Measurements from ENCODE around the gene P3H2.

P3H2 gene

DNA sequence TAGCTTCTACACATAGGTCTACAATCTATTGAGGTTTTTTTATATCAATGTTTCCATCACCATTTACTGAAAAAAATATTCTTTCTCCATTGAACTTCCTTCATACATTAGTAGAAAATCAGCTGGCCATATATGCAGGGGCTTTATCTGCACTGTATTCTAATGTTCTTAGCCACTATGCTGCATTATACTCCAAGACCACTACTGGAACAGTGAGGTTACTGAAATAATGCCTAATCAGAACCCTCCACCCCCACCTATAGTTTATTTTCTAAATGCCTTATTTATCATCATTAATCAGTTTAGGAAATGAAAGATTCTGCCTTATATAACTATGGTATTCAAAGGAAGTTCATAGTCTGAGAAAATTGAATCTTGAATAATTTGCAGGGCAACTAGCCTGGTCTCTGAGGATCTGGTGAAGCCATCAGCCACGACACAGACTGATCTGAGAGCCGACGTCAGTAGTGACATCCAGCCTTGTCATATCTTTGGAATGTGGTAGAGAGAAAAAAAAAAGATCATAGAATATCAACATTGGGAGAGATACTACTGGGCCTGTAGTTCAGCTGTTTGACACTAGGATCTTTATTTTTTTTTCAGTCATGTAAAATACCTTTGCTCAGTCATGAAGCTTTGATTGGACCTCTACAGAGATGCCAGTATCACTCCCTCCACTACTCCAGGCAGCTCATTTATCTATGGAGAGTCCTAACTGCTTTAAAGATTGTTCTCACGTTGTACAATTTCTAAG is 66.6 kb downstream of the P3H2 start:
- ATAC-seq = no peak
- no peak for DNase-seq

DNA sequence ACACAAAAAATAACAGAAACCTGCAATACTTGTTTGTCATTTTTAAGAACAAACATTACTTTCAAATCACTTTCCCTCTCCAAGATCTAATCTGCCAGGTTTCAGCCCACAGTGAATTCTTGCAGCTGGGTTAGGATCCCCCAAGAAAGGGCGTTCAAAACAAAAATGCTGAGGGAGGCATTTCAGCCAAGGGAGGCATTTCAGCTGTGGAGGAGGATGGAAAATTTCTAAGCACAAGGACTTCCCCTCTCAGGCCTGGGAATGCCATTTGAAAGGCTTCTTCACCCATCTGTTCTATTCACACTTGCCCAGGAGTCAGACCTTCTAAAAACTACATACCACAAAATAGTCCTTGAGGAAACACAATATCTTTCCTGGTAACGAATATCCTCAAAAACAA is 69.1 kb downstream of the P3H2 start:
- ATAC-seq = no peak
- no peak for DNase-seq

DNA sequence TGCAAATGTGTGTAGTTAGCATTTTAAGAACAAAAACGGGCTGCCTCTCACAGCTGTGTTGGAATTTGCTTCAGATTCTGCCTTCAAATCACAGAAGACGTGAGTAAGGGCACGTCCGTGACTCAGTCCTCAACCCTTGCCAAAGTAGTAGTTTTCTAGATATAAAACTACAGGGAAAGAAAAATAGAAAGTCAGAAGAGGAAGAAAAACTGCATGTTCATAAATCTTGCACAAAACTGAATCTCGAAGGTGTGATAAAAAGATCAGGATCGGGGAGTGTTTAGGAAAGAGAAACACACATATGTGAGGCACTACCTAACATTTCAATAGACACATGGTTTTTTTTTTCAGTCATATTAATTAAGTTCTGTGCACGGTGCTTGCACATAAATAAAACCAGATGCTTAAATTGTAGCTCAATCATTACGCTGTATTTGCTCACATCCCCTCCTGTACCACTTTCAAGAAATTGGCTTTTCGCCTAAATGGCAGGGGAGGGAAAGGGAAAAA is 71.7 kb downstream of the P3H2 start:
- DNase-seq (no peak), ATAC-seq (no peak)

DNA sequence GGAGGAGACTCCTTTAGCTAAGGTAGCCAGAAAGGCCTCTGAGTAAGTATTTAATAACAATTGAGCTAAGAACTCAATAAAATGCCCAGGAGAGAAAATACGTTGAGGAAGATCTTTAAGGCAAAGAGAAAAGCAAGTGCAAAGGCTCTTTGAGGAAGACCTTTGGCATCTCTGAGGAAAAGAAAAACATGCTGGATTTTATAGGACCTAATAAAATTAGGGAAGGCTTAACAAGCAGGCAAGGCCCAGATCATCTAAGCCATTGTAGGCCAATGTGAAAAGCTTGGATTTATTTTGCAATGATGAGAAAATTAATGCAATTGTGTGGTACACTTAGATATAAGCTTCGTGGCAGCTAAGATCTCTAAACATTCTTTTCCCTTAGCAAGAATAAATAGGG is 75.7 kb downstream of the P3H2 start:
- DNase-seq (no peak), ATAC-seq (no peak)

DNA sequence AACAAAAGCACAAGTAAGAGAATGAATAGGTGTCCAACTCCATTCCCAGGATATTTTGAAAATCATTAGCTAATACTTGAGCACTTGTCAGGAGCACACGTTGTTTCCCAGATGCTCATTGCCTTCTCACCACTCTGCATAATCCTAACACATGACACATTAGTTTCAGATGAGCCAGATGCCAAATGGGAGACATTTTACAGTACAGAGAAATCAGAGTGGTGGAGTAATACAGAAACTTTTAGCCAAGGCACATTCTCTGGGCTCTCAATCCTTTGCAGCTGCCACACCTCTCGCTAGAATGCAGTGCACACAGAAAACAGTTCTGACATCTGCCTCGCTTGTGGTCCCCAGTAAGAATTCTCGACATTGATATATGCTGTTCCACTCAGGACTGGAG is 76.6 kb downstream of the P3H2 start:
- ATAC-seq = no peak
- no peak for DNase-seq

DNA sequence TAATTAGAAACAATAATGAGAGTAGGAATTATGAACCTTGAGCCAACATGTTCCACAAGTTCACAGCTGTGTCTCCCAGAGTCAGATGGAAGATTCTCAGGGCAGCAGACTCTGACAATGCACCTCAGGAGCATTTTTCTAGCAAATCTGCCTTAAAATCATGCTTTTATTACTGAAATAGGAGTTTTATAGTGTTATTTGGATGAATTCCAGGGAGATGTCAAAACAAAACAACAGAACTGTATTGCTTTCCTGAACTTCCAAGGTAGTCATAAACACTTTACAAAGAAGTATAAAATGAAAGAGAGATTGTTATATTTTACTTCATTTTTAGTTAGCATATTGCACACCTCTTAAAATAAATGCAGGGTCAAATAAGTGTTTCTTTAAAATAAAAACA is 77.0 kb downstream of the P3H2 start:
- no peak for DNase-seq
- no peak for ATAC-seq

DNA sequence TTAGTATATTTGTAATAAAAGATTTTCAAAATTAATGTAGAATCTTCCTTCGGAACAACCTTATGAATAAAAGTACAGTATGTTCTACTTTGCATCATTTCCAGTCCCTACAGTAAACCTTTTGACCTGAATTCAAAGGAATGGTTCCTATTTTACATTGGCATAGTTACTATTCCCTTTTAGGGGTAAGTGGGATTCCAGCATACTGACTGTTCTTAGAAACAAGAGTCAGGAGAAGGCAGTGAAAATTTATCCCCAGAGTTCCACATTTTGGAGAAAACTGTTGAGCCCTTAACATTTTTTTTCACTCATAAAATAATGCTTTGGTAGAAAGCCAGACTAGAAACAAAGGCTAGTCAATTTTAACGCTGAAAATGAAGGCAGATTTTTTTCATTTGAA is 78.1 kb downstream of the P3H2 start:
- ATAC-seq (no peak), DNase-seq (no peak)

DNA sequence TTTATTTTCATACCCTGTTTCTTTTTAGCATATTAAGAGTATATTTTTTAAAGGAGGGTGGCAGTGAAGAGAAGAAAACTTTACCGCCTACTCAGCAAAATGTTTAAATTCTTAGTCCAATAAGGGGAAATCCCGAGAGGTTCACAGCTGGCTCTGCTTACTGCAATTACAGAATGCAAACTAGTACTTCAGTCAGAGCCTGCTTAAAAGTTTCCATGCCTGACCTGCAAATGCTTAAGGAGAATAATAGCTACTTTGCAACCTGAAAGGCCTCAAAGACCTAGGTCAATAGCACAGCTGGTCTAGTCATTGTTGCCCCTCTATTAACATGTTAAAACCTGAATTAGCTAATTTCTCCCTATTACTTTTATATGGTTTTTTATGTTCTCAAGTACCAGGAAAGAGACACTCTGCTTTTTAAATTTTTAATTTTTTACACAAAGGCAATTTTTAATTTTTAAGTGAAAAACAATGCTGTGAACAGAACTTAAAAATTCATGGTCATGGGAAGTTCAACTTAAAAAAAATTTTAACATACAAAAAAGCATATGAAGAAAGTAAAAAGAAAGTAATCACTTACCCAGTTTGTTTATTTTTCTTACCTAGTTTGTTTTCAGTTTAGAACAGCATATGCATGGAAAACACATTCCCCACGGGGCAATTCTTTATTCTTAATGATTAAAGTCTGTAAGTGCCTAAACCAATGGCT is 79.2 kb downstream of the P3H2 start:
- no peak for DNase-seq
- no peak for ATAC-seq

DNA sequence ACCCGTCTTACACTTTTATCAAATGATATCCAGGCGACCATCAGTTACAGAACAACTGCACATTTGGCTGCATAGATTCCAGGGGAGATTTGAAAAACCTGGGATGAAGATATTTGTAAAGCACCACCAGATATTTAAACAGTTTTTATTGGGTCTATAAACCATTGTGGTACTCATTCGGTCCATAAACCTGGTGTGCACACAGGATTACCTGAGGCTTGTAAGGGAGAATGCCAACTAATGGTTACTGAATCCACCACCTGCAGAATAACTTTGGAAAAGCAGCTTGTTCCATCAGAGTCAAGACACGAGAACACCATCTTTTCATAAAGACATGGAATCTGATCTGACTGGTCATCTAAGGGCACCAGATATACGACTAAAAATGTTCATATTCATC is 80.6 kb downstream of the P3H2 start:
- ATAC-seq = no peak
- no peak for DNase-seq

DNA sequence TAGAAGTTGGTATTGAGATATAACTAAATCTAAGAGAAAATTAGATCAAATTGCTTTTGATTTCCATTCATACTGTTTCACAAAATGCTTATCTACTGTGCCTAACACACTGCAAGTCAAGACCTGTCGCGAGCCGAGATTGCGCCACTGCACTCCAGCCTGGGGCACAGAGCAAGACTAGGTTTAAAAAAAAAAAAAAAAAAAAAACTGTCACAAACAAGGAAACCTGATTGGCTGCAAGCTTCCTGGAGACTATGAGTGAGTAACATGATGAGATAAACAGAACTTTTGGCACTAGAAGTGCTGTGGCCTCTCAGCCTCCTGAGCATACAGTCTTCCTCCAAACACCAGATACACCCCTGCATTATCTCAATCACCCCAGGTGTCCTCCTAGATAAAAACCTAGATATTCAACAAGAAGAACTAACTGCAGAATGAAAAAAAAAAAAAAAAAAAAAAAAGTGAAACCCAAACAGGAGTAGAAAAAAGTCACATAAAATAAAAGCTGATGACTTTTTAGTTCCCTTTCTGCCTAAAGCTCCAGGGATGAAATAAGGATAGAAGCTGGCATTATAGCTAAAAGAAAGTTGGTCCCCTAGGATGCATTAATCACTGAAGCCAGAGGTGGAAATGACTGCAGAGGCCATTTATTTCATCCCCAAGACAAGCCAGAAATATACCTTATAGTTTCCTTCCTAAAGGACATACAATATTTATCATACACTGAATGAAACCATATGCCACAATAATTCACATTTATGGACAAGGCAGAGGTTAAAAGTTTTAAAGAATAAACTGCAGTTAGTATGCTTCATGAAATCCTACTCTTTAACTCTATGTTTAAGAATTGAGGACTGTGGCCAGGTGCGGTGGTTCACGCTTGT is 82.4 kb downstream of the P3H2 start:
- DNase-seq (no peak), ATAC-seq (no peak)

GRCh38 chr3:190036631-190037030 is 84.1 kb downstream of the P3H2 start:
- DNase-seq (no peak), ATAC-seq (no peak)

DNA sequence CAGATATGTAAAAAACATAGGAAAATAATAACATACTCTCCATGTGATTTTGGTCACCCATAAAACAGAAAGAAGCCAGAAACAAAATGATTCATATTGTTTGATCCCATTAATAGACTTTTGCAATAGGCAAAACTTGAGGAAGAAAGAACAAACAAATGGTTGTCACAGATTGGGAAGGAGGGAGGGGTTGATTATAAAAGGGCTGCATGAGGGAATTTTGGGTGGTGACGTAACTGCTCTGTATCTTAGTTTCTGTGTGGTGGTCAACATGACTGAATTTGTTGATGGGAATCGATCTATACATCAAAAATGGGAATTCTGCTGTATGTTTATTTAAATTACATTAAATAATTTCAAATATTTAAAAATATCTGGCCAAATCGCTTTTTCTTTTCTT is 86.3 kb downstream of the P3H2 start:
- no peak for ATAC-seq
- DNase-seq = no peak

- ATAC-seq = no peak
- no peak for DNase-seq
Observed at GRCh38 chr3:190032923-190033322, 87.8 kb downstream of the P3H2 start.

DNA sequence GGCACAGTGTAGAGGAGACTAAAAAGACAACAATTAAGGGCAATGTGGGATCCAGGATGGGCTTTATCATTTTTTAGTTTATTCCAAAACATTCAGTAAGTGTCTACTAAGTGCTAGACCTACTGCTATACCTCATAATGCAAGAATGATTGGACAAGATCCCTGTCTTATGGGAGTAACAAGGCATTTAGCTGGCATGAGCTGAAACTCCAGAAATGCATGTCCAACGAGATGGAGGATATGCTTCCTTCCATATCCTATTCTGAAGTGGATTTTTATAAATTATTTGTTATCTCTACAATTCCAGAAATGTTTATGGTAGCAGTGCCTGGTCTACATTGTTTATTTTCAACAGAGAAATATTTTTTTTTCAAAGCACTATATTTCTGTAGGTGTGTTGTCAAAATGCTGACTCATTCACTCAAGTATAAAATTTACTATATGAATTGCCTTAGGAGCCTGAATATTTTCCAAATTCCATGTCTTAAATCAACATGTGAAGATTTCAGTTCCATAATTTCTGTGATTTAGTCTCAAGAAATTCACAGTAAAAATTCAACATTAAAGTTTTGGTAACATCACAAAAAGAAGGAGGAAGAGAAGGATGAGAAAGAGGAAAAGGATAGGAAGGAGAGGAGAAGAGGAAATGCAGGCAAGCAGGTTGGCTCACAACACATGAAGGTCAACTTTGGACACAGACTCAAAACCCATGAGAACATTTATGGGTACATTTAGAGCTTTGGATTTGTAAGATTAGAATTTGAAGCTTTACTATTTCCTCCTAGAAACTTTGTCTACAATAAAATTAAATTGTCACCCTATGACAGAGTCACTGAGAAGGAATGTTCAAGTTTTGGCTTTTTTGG is 88.6 kb downstream of the P3H2 start:
- ATAC-seq = no peak
- DNase-seq = no peak

- DNase-seq = no peak
- no peak for ATAC-seq
Observed at GRCh38 chr3:190027116-190027515, 93.6 kb downstream of the P3H2 start.

DNA sequence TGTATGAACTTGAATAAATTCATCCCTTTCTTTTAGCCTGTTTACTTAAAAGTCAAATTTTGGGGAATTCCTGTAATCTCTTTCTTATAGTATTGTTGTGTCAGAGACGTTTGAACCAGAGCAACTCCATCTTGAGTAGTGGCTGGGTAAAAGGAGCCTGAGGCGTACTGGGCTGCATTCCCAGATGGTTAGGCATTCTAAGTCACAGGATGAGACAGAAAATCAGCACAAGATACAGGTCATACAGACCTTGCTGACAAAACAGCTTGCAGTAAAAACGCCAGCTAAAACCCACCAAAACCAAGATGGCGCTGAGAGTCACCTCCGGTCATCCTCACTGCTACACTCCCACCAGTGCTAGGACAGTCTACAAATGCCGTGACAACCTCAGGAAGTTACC is 94.5 kb downstream of the P3H2 start:
- no peak for ATAC-seq
- DNase-seq = no peak

GRCh38 chr3:190024912-190025311 is 95.8 kb downstream of the P3H2 start:
- peak; percentile 73 for ATAC-seq
- DNase-seq = no peak

DNA sequence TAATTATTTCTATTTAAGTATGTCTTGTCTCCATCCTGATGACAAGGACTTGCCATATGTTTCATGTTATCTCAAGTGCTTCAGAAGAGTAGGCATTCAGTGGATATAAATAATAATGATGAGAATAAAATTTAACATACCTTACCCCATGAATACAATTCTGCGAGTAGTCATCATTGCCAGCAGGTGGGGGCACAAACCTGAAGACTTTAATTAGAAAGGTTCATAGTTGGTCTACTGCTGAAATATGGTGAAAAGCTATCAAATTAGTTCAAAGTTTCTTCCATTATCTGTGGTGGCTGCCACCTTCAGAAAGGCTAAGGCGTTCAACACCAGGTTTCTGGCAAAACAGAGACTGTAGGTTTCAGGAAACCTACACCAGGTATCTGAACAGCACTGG is 100.9 kb downstream of the P3H2 start:
- no peak for DNase-seq

DNA sequence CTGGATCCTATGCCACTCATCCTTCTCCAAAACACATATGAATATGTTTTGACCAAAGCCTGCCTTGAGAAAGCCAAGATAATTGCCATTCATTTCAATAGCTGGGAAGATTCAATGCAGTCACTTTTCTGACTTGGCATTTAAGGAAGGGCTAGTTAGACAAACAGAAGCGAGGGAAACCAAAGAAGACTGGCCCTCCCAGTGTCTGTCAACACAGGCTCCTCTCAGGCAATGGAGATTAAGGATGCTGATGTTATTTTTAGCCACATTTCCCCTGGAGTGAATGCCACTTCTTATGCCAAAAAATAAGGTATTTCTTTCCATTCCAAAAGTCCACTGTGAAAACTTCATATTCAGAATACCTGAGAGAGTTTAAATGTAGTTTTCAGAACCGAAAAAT is 101.7 kb downstream of the P3H2 start:
- no peak for DNase-seq
- ATAC-seq = no peak

More for the DNA sequence above, 100.9 kb downstream of the P3H2 start:
- no peak for ATAC-seq

DNA sequence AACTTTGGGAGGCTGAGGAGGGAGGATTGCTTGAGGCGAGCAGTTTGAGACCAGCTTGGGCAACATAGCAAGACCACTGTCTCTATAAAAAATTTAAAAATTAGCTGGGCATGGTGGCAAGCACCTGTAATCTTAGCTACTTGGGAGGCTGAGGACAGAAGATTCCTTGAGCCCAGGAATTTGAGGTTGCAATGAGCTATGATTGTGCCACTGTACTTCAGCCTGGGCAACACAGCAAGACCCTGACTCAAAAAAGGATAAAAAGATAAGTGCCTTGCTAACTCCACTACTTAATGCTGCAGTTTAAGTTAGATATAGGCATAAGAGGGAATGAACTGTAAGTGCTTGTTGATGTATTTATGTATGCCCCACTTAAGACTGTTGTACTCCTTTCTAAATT is 102.2 kb downstream of the P3H2 start:
- no peak for ATAC-seq

DNA sequence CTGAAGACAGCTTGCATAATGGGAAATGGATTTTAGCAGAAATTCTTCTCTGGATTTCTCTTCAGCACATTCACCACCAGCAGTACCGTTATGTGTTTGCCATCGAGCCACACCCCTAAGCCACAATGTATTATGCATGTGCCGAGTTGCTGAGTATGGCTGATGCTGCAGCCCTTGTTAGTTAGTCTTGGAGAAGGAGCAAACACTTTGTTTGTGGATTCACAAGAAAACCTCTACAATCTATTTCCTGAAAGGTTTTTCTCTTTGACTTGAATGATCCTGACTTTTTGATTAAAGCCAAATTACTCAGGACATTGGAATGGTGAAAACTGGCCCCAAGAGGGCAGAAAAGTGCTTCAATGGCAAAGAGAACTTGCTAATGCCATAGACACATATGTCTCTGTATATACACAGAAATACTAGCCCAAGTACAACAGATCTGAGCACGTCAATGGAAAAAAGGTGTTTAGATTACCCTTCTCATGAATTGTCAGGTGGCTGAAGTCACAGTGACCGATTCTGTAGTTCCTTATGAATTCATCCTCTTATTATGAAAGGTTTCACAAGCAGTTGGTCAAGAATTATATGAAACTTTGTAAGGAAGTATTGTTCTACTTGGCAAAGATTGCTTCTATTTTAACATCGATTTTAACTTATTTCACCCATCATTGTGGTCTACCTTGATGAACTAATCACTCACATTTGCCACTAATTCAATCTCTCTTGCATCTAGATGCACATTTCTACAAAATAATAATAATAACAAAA is 103.0 kb downstream of the P3H2 start:
- ATAC-seq (no peak), DNase-seq (no peak)

More for the DNA sequence above, 102.2 kb downstream of the P3H2 start:
- no peak for DNase-seq
